ENCODE data around the gene UTY. TPM values are rescaled to one million over a fixed set of nuclear protein-coding genes. Genes with fewer than 3 reads are reported as not detected.

Gene UTY
- 0.10 TPM for total RNA-seq

- DNase-seq, result no peak
Measured at GRCh38 chrY:13479828-13480227, at the start of gene UTY. Gene UTY (minus strand): TSS chrY:13480033. CDS start chrY:13479665, 368 bp downstream.

GRCh38 chrY:13520474-13520873, 40.6 kb upstream of the UTY start:
- DNase-seq, result no peak

- DNase-seq, result no peak
Measured at GRCh38 chrY:13501215-13501614, 21.4 kb upstream of the UTY start.

- DNase-seq, result no peak
Measured at GRCh38 chrY:13493737-13494136, 13.9 kb upstream of the UTY start.

GRCh38 chrY:13492408-13492807, 12.6 kb upstream of the UTY start:
- no peak for DNase-seq

GRCh38 chrY:13488738-13489137, 8.9 kb upstream of the UTY start:
- no peak for DNase-seq

- DNase-seq, result no peak
Measured at GRCh38 chrY:13479121-13479711, 617 bp downstream of the UTY start.

- no peak for DNase-seq
Measured at GRCh38 chrY:13478126-13478785, 1.6 kb downstream of the UTY start.

- DNase-seq, result no peak
Measured at GRCh38 chrY:13474997-13475396, 4.8 kb downstream of the UTY start.

- no peak for DNase-seq
Measured at GRCh38 chrY:13451572-13451971, 28.3 kb downstream of the UTY start.

GRCh38 chrY:13450596-13451130, 29.2 kb downstream of the UTY start:
- DNase-seq, result no peak

- DNase-seq, result no peak
Measured at GRCh38 chrY:13445566-13445965, 34.3 kb downstream of the UTY start.

- DNase-seq, result no peak
Measured at GRCh38 chrY:13443146-13443545, 36.7 kb downstream of the UTY start.

- DNase-seq, result no peak
Measured at GRCh38 chrY:13440811-13441210, 39.0 kb downstream of the UTY start.

- DNase-seq, result no peak
Measured at GRCh38 chrY:13435968-13436937, 43.6 kb downstream of the UTY start.

GRCh38 chrY:13435206-13435967, 44.4 kb downstream of the UTY start:
- DNase-seq, result no peak

GRCh38 chrY:13432293-13433025, 47.4 kb downstream of the UTY start:
- DNase-seq, result no peak

GRCh38 chrY:13429551-13429950, 50.3 kb downstream of the UTY start:
- DNase-seq, result no peak

- DNase-seq, result no peak
Measured at GRCh38 chrY:13423281-13423732, 56.5 kb downstream of the UTY start.

- no peak for DNase-seq
Measured at GRCh38 chrY:13416869-13417661, 62.8 kb downstream of the UTY start.
